Stomach (tissue), 9 donors: ENCODE measurements around the gene AMOTL2. TPM values are rescaled to one million over a fixed set of nuclear protein-coding genes. Genes with fewer than 3 reads are reported as not detected.

Source experiments
- DNase-seq, 2 donors: peaks; one replicate each; pipeline versions ENCODE4 v3.0.0 to v3.0.0-alpha.2; 2013 to 2019
- H3K27ac ChIP-seq, 5 donors: fragments of 200-600 bp in 4 of 5; sonication (generic) in 4 of 5; one replicate each; pipeline ENCODE4 v1.5.1; 2013 to 2019; ENCODE audit warnings: mild to moderate bottlenecking in 1 of 5, moderate library complexity in 1 of 5
- H3K27me3 ChIP-seq, 3 donors: fragments of 200-600 bp; sonication (generic); one replicate each; pipeline ENCODE4 v1.5.1; 2017 to 2019; ENCODE audit warnings: mixed run types in 1 of 3
- H3K36me3 ChIP-seq, 4 donors: fragments of 200-600 bp; sonication (generic); 1 replicate in 3 of 4; 2 replicates in 1 of 4; pipeline ENCODE4 v1.5.1; 2016 to 2019
- H3K4me1 ChIP-seq, 4 donors: fragments of 200-600 bp; sonication (generic); one replicate each; pipeline ENCODE4 v1.5.1; 2016 to 2019
- H3K4me3 ChIP-seq, 4 donors: fragments of 200-600 bp; sonication (generic) in 3 of 4; one replicate each; pipeline ENCODE4 v1.5.1; 2016 to 2019; ENCODE audit warnings: mild to moderate bottlenecking in 1 of 4
- H3K9me3 ChIP-seq, 4 donors: fragments of 200-600 bp; sonication (generic); one replicate each; pipeline ENCODE4 v1.5.1; 2016 to 2019
- CTCF ChIP-seq, 7 experiments: fragments of 450-650 bp in 4 of 7; fragments of 200-600 bp in 3 of 7; sonication (generic) in 3 of 7; IDR thresholded peaks; one replicate each; pipeline ENCODE4 v1.5.1; 2016 to 2019; ENCODE audit warnings: antibody characterized with exemption in 7 of 7, control low read depth in 2 of 7, mild to moderate bottlenecking in 1 of 7
- EP300 ChIP-seq: sonication (generic); formaldehyde crosslinking; IDR thresholded peaks from one replicate; pipeline ENCODE4 v1.6.1; 2017; ENCODE audit warnings: antibody characterized with exemption
- POLR2A ChIP-seq, 4 donors: fragments of 450-650 bp; IDR thresholded peaks; one replicate each; pipeline ENCODE4 v1.6.1; 2016; ENCODE audit warnings: antibody characterized with exemption in 4 of 4, control low read depth in 2 of 4, mild to moderate bottlenecking in 1 of 4, moderate library complexity in 1 of 4
- POLR2AphosphoS5 ChIP-seq, 3 donors: sonication (generic); formaldehyde crosslinking; IDR thresholded peaks; one replicate each; pipeline ENCODE4 v1.6.1; 2016; ENCODE audit warnings: antibody characterized with exemption in 3 of 3
- WGBS, 5 donors: extraction: QIAGEN DNeasy Blood & Tissue Kit in 3 of 5; methylation state at CpG; one replicate each; pipeline versions ENCODE4 v1.1.5 to v1.1.7; 2013 to 2018; 5-methylcytosine and 5-hydroxymethylcytosine counted together
- intact Hi-C: fragments of 100-400 bp; cut with DNase I; formaldehyde crosslinking; loops from one replicate; pipeline ENCODE4 v1.15.1; 2023; ENCODE audit warnings: low total_unique reads
- polyA plus RNA-seq, 3 donors: library from polyadenylated mRNA; stranded (reverse); fragments of 200-250 nt; gene quantifications; one replicate each; pipeline ENCODE4 v1.2.3, GENCODE V29; 2013
- total RNA-seq, 5 donors: library from RNA; depleted of rRNA; stranded (reverse); fragments of >200 nt; gene quantifications; one replicate each; pipeline versions ENCODE4 v1.1.0 to v1.2.3, GENCODE V29; 2014 to 2016
- donor health status: healthy with polysubstance abuse.
- donor health status: Bipolar disorder and iron deficiency.
- donor health status: healthy.

AMOTL2 gene
- total and polyA plus RNA-seq, 8 donors: 10.6 to 782 (median 37.0) TPM

DNA sequence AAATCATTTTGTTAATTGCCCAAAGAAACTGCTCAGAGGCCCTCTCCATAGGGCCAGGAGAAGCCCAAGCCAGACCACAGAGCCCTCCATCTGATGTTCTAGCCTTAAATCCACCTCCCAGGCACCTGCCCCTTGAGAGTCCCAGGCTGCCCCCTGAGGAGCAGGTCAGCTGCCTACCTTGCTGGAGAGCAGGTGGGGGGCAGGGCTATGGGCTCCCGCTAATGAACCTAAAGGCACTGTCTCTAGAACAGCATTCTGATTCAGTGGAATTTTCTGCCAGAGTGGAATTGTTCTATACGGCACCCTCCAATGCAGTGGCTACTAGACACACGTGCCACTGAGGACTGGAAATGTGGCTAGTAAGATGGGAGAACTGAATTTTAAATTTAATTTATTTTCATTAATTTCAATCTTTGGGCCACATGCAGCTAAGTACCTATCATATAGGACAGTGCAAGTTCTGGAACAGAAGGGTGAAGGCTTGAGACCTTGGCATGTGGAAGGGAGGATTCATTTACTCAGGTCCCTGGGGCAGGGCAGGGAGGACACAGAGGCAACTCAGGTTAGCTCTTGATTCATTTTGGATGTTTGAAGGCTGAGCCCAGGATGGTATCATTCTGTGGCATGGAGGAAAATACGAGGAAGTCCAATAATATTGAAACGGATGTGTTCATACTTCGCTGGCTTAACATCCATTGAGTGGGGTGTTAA is 11.4 kb downstream of the AMOTL2 start:
- H3K9me3 ChIP-seq: no peaks in the 10 kb centered on the region
- no peak overlapping the region for H3K4me3 ChIP-seq
- H3K27ac ChIP-seq: peak overlapping the region; percentile 81 to 100 (median 98)
- H3K36me3 ChIP-seq: peaks cover 74 to 89% (median 87%) of the 10 kb centered on the region in 4 donors
- TF ChIP-seq EP300 (no peak), POLR2A (IDR thresholded peaks at IDR 0.05) (no peak), CTCF (IDR thresholded peaks at IDR 0.05) (no peak), POLR2AphosphoS5 (IDR thresholded peaks at IDR 0.05) (no peak)
- peaks cover 92 to 100% (median 98%) of the 10 kb centered on the region in 4 donors for H3K4me1 ChIP-seq
- intact Hi-C loops: loop anchor here (5.0 kb wide), 1 partner anchor 46 kb away; no protein-coding TSS in a partner anchor
- DNase-seq: no peak
- no peaks in the 10 kb centered on the region for H3K27me3 ChIP-seq
- WGBS, 5 donors: 69 to 88% (median 82%) methylated on average over 6 of the region's 6 CpGs

DNA sequence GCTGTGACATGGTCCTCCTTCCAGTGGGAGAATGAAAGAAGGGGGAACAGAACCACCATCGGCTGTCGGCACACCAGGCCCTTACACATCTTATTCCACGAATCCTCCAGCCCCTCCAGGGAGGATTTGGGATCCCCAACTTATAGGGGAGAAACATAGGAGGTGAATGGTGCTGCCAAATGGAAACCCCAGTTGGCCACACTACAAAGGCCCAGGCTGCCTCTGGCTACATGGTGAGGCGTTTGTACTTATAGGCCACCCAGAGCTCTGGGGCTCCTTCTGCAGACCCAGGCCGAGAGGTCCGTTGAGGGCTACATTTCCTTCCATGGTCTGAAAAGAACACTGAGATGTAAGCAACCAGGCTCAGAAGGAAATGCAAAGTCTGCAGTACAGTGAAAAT is 12.0 kb downstream of the AMOTL2 start:
- Histone ChIP-seq H3K27me3 (no peaks in the 10 kb centered on the region), H3K36me3 (peaks cover 71 to 89% (median 87%) of the 10 kb centered on the region in 4 donors), H3K27ac (peak overlapping the region in 4 of 5 donors; percentile 96 to 100 (median 98)), H3K9me3 (no peaks in the 10 kb centered on the region), H3K4me3 (no peak overlapping the region), H3K4me1 (peaks cover 92 to 100% (median 98%) of the 10 kb centered on the region in 4 donors)
- TF ChIP-seq EP300 (no peak), CTCF (IDR thresholded peaks at IDR 0.05) (no peak), POLR2A (IDR thresholded peaks at IDR 0.05) (no peak), POLR2AphosphoS5 (IDR thresholded peaks at IDR 0.05) (no peak)
- intact Hi-C loops: loop anchor here (5.0 kb wide), 1 partner anchor 45 kb away; no protein-coding TSS in a partner anchor
- no peak for DNase-seq
- WGBS, 5 donors: 86 to 91% (median 89%) methylated on average over 6 of the region's 6 CpGs

- Histone ChIP-seq H3K4me3 (no peak overlapping the region), H3K36me3 (peaks cover 73 to 89% (median 87%) of the 10 kb centered on the region in 4 donors), H3K27me3 (no peaks in the 10 kb centered on the region), H3K4me1 (peaks cover 92 to 100% (median 98%) of the 10 kb centered on the region in 4 donors), H3K9me3 (no peaks in the 10 kb centered on the region), H3K27ac (peak overlapping the region in 4 of 5 donors; percentile 96 to 100 (median 98))
- 87 to 93% (median 91%) methylated on average over 32 to 33 of the region's 33 CpGs for WGBS, 5 donors
- DNase-seq: peak in 1 of 2 donors; percentile 25
- intact Hi-C loops: loop anchor here (5.0 kb wide), 1 partner anchor 44 kb away; no protein-coding TSS in a partner anchor
- TF ChIP-seq CTCF (IDR thresholded peaks at IDR 0.05): no peak
- TF ChIP-seq POLR2A (IDR thresholded peaks at IDR 0.05): no peak
- no peak for TF ChIP-seq EP300
- no peak for TF ChIP-seq POLR2AphosphoS5 (IDR thresholded peaks at IDR 0.05)
Observed at GRCh38 chr3:134361162-134361835, 12.9 kb downstream of the AMOTL2 start.

- intact Hi-C loops: loop anchor here (5.0 kb wide), 1 partner anchor 43 kb away; no protein-coding TSS in a partner anchor
- H3K27ac ChIP-seq: peak overlapping the region; percentile 7 to 100 (median 96)
- TF ChIP-seq POLR2AphosphoS5 (IDR thresholded peaks at IDR 0.05) (no peak), POLR2A (IDR thresholded peaks at IDR 0.05) (no peak), EP300 (no peak), CTCF (IDR thresholded peaks at IDR 0.05) (no peak)
- H3K4me3 ChIP-seq: no peak overlapping the region
- H3K36me3 ChIP-seq: peaks cover 64 to 87% (median 86%) of the 10 kb centered on the region in 4 donors
- 69 to 88% (median 82%) methylated on average over 11 to 12 of the region's 12 CpGs for WGBS, 5 donors
- H3K9me3 ChIP-seq: no peaks in the 10 kb centered on the region
- peaks cover 90 to 100% (median 94%) of the 10 kb centered on the region in 4 donors for H3K4me1 ChIP-seq
- no peaks in the 10 kb centered on the region for H3K27me3 ChIP-seq
- DNase-seq: no peak
Observed at GRCh38 chr3:134360046-134360445, 14.2 kb downstream of the AMOTL2 start.
